Karpas-422 (cell line): ENCODE measurements around the gene ESPN. TPM values are rescaled to one million over a fixed set of nuclear protein-coding genes. Genes with fewer than 3 reads are reported as not detected.

Experiments
- DNase-seq: peaks from one replicate; pipeline ENCODE4 v3.0.0-alpha.2; 2015
- H2AFZ ChIP-seq: fragments of 200-600 bp; sonication (generic); 2 replicates; pipeline ENCODE4 v1.6.1; 2014; ENCODE audit warnings: antibody characterized with exemption, low read length, mixed read lengths
- H3K27ac ChIP-seq: fragments of 200-600 bp; sonication (generic); 2 replicates; pipeline ENCODE4 v1.5.1; 2014; ENCODE audit warnings: mild to moderate bottlenecking, low read length, moderate library complexity
- H3K27me3 ChIP-seq: fragments of 200-600 bp; sonication (generic); 2 replicates; pipeline ENCODE4 v1.6.1; 2014; ENCODE audit warnings: low read length, mixed read lengths
- H3K36me3 ChIP-seq: fragments of 200-600 bp; sonication (generic); 2 replicates; pipeline ENCODE4 v1.6.1; 2014; ENCODE audit warnings: low read length, mixed read lengths; ENCODE audit not compliant: insufficient read depth
- H3K4me1 ChIP-seq: fragments of 200-600 bp; sonication (generic); 2 replicates; pipeline ENCODE4 v1.6.1; 2014; ENCODE audit warnings: mild to moderate bottlenecking, low read length, mixed read lengths
- H3K4me2 ChIP-seq: fragments of 200-600 bp; sonication (generic); 2 replicates; pipeline ENCODE4 v1.6.1; 2014; ENCODE audit warnings: low read length, low read depth, mild to moderate bottlenecking; ENCODE audit not compliant: poor library complexity, severe bottlenecking
- H3K4me3 ChIP-seq: fragments of 200-600 bp; sonication (generic); 2 replicates; pipeline ENCODE4 v1.5.1; 2014; ENCODE audit warnings: mild to moderate bottlenecking, antibody characterized with exemption, low read length, mixed read lengths
- H3K79me2 ChIP-seq: fragments of 200-600 bp; sonication (generic); 2 replicates; pipeline ENCODE4 v1.6.1; 2014; ENCODE audit warnings: mild to moderate bottlenecking, low read length, mixed read lengths
- H3K9ac ChIP-seq: fragments of 200-600 bp; sonication (generic); 2 replicates; pipeline ENCODE4 v1.6.0; 2014; ENCODE audit warnings: low read length
- H3K9me2 ChIP-seq: fragments of 200-600 bp; sonication (generic), shearing (Covaris generic); replicated peaks from 2 replicates; pipeline ENCODE4 v1.6.0; 2014; ENCODE audit warnings: mild to moderate bottlenecking, low read length, moderate library complexity; ENCODE audit not compliant: insufficient read depth
- H3K9me3 ChIP-seq: fragments of 300-700, 200-600 bp; sonication (generic); 2 replicates; pipeline ENCODE4 v1.6.1; 2014; ENCODE audit warnings: low read length, mixed read lengths
- H4K20me1 ChIP-seq: fragments of 200-600 bp; sonication (generic); 2 replicates; pipeline ENCODE4 v1.6.1; 2014; ENCODE audit warnings: mild to moderate bottlenecking, antibody characterized with exemption, low read length, low read depth; ENCODE audit not compliant: insufficient read depth
- total RNA-seq: library from RNA; depleted of rRNA; stranded (reverse); fragments of >200 nt; shearing (Covaris generic); gene quantifications from 2 replicates; pipeline ENCODE4 v1.2.3, GENCODE V29; 2014; ENCODE audit warnings: low replicate concordance

The ESPN gene
- total RNA-seq, 1 experiment from 2014 or later, result not detected

GRCh38 chr1:6396998-6397397 is 27.6 kb upstream of the ESPN start:
- H4K20me1 ChIP-seq, result no peaks in the 10 kb centered on the region; the same call in 1 of the 2 replicates
- peaks cover 8% of the 10 kb centered on the region for H3K79me2 ChIP-seq
- DNase-seq, result peak; percentile 55
- no peaks in the 10 kb centered on the region for H3K9me2 ChIP-seq
- H2AFZ ChIP-seq, result no peak overlapping the region
- H3K4me1 ChIP-seq, result peaks cover 9% of the 10 kb centered on the region
- H3K27ac ChIP-seq, result no peak overlapping the region
- H3K27me3 ChIP-seq, result no peaks in the 10 kb centered on the region
- no peaks in the 10 kb centered on the region for H3K9me3 ChIP-seq
- H3K4me3 ChIP-seq, result no peak overlapping the region
- H3K4me2 ChIP-seq, result no peak overlapping the region
- H3K36me3 ChIP-seq, result no peaks in the 10 kb centered on the region
- no peak overlapping the region for H3K9ac ChIP-seq

- no peak overlapping the region for H2AFZ ChIP-seq
- H3K79me2 ChIP-seq, result no peaks in the 10 kb centered on the region
- DNase-seq, result no peak
- peaks cover 6% of the 10 kb centered on the region for H3K4me1 ChIP-seq
- H3K9me3 ChIP-seq, result no peaks in the 10 kb centered on the region
- no peaks in the 10 kb centered on the region for H3K9me2 ChIP-seq
- H3K4me2 ChIP-seq, result no peak overlapping the region
- H3K9ac ChIP-seq, result no peak overlapping the region
- no peak overlapping the region for H3K27ac ChIP-seq
- H4K20me1 ChIP-seq, result no peaks in the 10 kb centered on the region
- H3K4me3 ChIP-seq, result no peak overlapping the region
- no peaks in the 10 kb centered on the region for H3K36me3 ChIP-seq
- H3K27me3 ChIP-seq, result no peaks in the 10 kb centered on the region
Measured at GRCh38 chr1:6397844-6398441, 26.6 kb upstream of the ESPN start.

GRCh38 chr1:6399294-6399693 is 25.3 kb upstream of the ESPN start:
- Histone ChIP-seq H3K27ac (no peak overlapping the region), H3K27me3 (no peaks in the 10 kb centered on the region), H3K36me3 (no peaks in the 10 kb centered on the region), H3K79me2 (no peaks in the 10 kb centered on the region), H3K4me2 (no peak overlapping the region), H3K4me3 (no peak overlapping the region), H3K4me1 (peaks cover 1% of the 10 kb centered on the region), H3K9me3 (no peaks in the 10 kb centered on the region), H2AFZ (no peak overlapping the region), H3K9me2 (no peaks in the 10 kb centered on the region), H3K9ac (no peak overlapping the region), H4K20me1 (no peaks in the 10 kb centered on the region)
- DNase-seq, result no peak

- no peak for DNase-seq
Measured at GRCh38 chr1:6401673-6402072, 22.9 kb upstream of the ESPN start.

GRCh38 chr1:6408023-6408422 is 16.6 kb upstream of the ESPN start:
- Histone ChIP-seq H3K9me2 (no peaks in the 10 kb centered on the region), H3K9ac (no peak overlapping the region), H3K4me1 (no peaks in the 10 kb centered on the region), H3K36me3 (no peaks in the 10 kb centered on the region), H3K4me3 (no peak overlapping the region), H3K4me2 (no peak overlapping the region), H2AFZ (no peak overlapping the region), H3K79me2 (no peaks in the 10 kb centered on the region), H4K20me1 (0 out of 2 replicates have a peak, but pooled peaks cover 7% of the 10 kb centered on the region), H3K27me3 (no peaks in the 10 kb centered on the region; the same call in 1 of the 2 replicates), H3K27ac (no peak overlapping the region), H3K9me3 (no peaks in the 10 kb centered on the region)
- DNase-seq, result no peak

More at GRCh38 chr1:6401673-6402072, 22.9 kb upstream of the ESPN start:
- Histone ChIP-seq H3K79me2 (no peaks in the 10 kb centered on the region), H2AFZ (no peak overlapping the region), H3K4me1 (no peaks in the 10 kb centered on the region), H3K36me3 (no peaks in the 10 kb centered on the region), H3K9me3 (no peaks in the 10 kb centered on the region), H3K9me2 (no peaks in the 10 kb centered on the region), H3K27ac (no peak overlapping the region), H3K4me2 (no peak overlapping the region), H3K27me3 (no peaks in the 10 kb centered on the region), H4K20me1 (0 out of 2 replicates have a peak, but pooled peaks cover 7% of the 10 kb centered on the region), H3K4me3 (no peak overlapping the region), H3K9ac (no peak overlapping the region)

GRCh38 chr1:6409053-6409452 is 15.5 kb upstream of the ESPN start:
- no peaks in the 10 kb centered on the region; the same call in 1 of the 2 replicates for H3K27me3 ChIP-seq
- no peak overlapping the region for H2AFZ ChIP-seq
- no peaks in the 10 kb centered on the region for H3K9me2 ChIP-seq
- H3K27ac ChIP-seq, result no peak overlapping the region
- no peaks in the 10 kb centered on the region for H3K4me1 ChIP-seq
- no peaks in the 10 kb centered on the region for H3K9me3 ChIP-seq
- H3K36me3 ChIP-seq, result no peaks in the 10 kb centered on the region
- 0 out of 2 replicates have a peak, but pooled peaks cover 7% of the 10 kb centered on the region for H4K20me1 ChIP-seq
- H3K9ac ChIP-seq, result no peak overlapping the region
- no peak overlapping the region for H3K4me2 ChIP-seq
- no peak overlapping the region for H3K4me3 ChIP-seq
- no peaks in the 10 kb centered on the region for H3K79me2 ChIP-seq
- no peak for DNase-seq

- no peaks in the 10 kb centered on the region for H3K9me2 ChIP-seq
- no peaks in the 10 kb centered on the region for H3K36me3 ChIP-seq
- H3K4me3 ChIP-seq, result no peak overlapping the region
- no peaks in the 10 kb centered on the region for H3K9me3 ChIP-seq
- H3K9ac ChIP-seq, result no peak overlapping the region
- H2AFZ ChIP-seq, result no peak overlapping the region
- no peak overlapping the region for H3K4me2 ChIP-seq
- DNase-seq, result no peak
- H3K27ac ChIP-seq, result no peak overlapping the region
- H4K20me1 ChIP-seq, result 0 out of 2 replicates have a peak, but pooled peaks cover 7% of the 10 kb centered on the region
- H3K4me1 ChIP-seq, result peaks cover 3% of the 10 kb centered on the region; the same call in 1 of the 2 replicates
- H3K79me2 ChIP-seq, result no peaks in the 10 kb centered on the region
- no peaks in the 10 kb centered on the region; the same call in 1 of the 2 replicates for H3K27me3 ChIP-seq
Measured at GRCh38 chr1:6409733-6410132, 14.8 kb upstream of the ESPN start.

GRCh38 chr1:6410248-6410893 is 14.2 kb upstream of the ESPN start:
- 0 out of 2 replicates have a peak, but pooled peaks cover 1% of the 10 kb centered on the region for H4K20me1 ChIP-seq
- H3K4me3 ChIP-seq, result no peak overlapping the region
- no peaks in the 10 kb centered on the region for H3K79me2 ChIP-seq
- H3K9me3 ChIP-seq, result no peaks in the 10 kb centered on the region
- no peak overlapping the region for H3K9ac ChIP-seq
- DNase-seq, result no peak
- H3K9me2 ChIP-seq, result no peaks in the 10 kb centered on the region
- no peak overlapping the region for H3K4me2 ChIP-seq
- no peaks in the 10 kb centered on the region; the same call in 1 of the 2 replicates for H3K27me3 ChIP-seq
- H3K4me1 ChIP-seq, result peaks cover 4% of the 10 kb centered on the region; the same call in 1 of the 2 replicates
- no peak overlapping the region for H2AFZ ChIP-seq
- H3K36me3 ChIP-seq, result no peaks in the 10 kb centered on the region
- no peak overlapping the region for H3K27ac ChIP-seq
